PC-3 (cell line): Measurements from ENCODE around the gene LPXN.

Experiments used
- CTCF ChIP-seq: fragments of 300-600 bp; sonication (generic); conservative IDR thresholded peaks from 2 replicates; pipeline ENCODE4 v1.5.1; 2017; ENCODE audit warnings: antibody characterized with exemption, low read depth, mild to moderate bottlenecking, low read length
- EZH2 ChIP-seq: fragments of 300-600 bp; sonication (generic); IDR thresholded peaks from one replicate; pipeline ENCODE4 v1.6.1; 2017; ENCODE audit warnings: antibody characterized with exemption, mild to moderate bottlenecking, low read length; ENCODE audit not compliant: unreplicated experiment
- EZH2phosphoT487 ChIP-seq: fragments of 300-600 bp; sonication (generic); IDR thresholded peaks from 2 replicates; pipeline ENCODE4 v1.6.1; 2018; ENCODE audit warnings: mild to moderate bottlenecking, antibody characterized with exemption, low read length, borderline replicate concordance

GRCh38 chr11:58504232-58504631 is 71.4 kb downstream of the LPXN start:
- TF ChIP-seq CTCF (no peak), EZH2 (no peak), EZH2phosphoT487 (no peak)
